NCI-H128 (cell line): Measurements from ENCODE around the gene AREG.

Source experiments
- DNase-seq: peaks from one replicate; lab custom pipeline; 2025; ENCODE audit not compliant: unreplicated experiment; lab: John Stamatoyannopoulos, UW

Gene AREG

DNA sequence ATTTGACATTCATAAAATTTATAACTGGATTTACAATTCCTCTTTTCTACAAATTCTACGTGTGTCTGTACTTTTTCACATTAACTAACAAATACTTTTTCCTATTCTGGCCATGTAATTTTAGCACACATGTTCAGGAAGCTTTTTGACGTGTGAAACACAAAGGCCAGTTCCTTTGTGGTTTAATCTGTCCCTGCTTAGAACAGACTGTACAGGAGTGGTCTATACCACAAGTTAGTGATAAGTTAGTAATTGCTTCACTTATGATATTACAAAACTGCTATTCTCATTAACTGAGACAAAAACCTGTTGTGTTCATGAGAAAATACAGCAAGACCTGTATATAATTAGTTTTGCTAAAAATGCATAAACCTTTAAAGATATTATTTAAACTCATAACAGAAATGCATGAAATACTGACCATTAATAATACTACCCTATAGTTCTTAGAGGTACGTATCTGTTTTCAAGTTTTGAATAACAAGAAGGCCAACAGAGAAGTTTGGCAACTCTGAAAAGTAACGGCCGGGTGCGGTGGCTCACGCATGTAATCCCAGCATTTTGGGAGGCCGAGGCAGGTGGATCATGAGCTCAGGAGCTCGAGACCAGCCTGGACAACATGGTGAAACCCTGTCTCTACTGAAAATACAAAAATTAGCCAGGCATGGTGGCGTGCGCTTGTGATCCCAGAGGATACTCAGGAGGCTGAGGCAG, 13.7 kb upstream of the AREG start:
- DNase-seq, result no peak

DNA sequence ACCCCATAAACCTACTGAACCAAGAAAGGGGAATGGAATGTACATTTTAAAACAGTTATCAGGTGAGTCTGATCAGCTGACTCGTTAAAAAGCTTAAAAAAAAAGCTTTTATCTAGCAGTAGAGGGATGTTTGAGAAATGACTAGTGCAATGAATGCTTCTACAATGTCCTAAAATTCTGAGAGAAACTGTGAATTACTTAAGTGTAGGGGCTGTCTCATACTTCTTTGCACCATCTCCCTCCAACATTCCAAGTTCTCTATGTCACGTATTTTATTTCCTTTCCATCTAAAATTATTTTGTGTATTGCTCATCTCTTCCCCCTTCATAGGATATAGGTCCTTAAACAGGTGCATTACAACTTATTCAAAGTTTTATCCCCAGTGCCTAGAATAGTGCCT, 11.9 kb upstream of the AREG start:
- DNase-seq, result no peak

DNA sequence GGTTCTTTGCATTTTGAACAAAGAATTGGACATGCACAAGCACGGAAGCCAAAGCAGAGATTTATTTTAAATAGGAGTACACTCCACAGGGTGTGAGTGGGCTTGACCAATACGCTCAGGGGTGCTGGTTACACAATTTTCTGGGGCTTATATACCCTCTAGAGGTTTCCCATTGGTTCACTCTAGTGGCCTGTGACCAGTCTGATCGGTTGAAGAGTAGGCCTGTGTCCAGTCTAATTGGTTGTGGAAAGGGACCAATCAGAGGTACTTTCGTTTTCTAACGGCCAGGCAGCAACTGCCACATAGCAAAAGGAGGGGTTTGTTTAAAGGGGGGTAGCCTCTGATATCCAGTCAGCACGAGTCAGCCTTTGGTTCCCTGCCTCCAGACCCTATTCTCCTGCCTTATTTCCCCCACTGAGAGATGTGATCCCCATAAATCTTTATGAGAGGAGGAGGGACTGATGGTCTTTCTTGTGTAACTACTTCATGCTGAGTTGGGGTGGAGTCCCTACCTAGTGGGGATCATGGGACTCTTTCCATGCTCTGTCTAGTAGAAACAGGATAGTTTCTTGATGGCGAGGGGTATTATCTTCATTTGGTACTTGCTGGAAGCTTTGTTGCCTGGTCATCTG, 11.3 kb upstream of the AREG start:
- no peak for DNase-seq

DNA sequence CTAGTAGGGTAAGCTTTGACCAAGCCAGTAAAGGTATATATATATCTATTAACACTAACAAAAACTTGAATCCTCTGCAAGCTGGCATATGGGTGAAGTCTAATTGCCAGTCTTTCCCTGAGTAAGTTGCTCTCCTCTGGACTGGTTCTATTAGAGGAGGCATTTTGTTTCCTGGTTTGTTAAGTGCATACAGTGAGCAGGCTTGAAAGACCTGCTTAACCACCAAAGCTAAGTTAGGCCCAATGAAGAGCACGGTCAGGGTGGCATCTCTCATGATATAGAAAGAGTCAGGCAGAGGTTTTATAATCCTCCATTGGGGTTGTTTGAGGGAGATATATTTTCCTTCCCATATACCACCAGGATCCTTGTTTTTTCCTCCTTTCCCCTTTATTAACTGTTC, 9.6 kb upstream of the AREG start:
- DNase-seq, result no peak

DNA sequence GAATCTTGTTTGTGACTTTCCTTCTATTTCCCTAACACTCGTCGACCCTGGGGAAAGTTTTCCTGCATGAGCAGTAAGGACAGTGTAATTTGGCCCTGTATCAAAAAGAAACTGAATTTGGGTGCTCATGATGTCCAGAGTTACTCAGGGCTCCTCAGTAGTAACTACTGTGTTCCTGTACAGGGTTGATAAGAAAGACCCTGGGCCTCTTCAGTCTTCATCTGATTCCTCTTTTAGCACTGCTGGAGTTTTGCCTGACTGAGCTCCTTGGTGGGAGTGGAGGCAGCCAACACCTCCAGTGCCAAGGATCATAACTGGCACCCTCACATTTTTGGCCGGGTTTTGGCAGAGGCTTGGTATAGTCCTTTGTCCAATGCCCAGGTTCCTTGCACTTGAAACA, 7.1 kb upstream of the AREG start:
- no peak for DNase-seq

DNA sequence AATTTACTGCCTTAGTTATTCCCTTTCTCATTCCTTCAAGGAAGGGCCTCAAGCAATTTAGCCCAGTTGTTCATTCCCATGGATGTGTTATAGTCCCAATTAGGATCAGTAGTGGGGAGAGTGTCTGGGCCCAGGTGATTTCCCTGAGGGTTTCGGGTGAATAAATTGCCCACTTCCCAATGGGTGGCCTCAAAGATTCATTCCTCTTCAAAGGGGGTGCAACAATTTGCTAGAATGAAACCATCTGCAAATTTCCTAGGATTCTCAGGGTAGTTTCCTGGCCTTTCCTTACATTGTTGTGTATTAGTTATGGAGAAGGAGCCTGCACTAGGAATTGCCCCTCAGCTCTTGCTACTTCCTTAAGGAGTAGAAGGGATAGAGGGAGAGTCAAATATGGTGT, 6.3 kb upstream of the AREG start:
- no peak for DNase-seq

DNA sequence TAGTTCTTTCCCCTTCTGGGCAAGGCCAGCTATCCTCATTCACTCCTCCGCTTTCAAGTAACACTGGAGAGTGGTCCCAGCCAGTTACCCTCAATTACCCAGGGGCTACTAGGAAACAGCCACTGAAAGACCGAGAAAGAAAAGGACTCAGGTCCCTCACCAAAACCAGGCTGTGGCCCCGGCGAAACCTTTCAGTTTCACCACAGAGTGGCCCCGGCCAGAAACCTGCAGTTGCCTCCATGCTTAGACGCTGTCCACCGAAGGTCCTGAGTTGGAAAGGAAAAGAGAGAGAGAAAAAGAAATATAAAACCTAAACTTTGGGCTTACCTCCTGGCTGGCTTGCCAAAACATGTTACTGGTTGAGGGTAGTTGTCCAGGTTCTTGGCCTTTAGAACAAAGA, 5.0 kb upstream of the AREG start:
- DNase-seq, result no peak

DNA sequence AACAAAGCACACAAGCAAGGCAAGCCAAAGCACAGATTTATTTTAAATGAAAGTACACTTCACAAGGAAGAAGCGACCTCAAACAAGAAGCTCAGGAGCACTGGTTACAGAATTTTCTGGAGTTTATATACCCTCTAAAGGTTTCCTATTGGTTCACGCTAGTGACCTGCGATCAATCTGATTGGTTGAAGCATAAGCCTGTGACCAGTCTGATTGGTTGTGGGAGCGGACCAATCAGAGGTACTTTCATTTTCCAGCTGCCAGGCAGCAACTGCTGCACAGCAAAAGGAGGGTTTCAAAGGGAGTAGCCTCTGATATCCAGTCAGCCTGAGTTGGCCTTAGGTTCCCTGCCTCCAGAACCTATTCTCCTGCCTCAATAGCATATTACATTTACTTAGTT, 4.6 kb upstream of the AREG start:
- no peak for DNase-seq

DNA sequence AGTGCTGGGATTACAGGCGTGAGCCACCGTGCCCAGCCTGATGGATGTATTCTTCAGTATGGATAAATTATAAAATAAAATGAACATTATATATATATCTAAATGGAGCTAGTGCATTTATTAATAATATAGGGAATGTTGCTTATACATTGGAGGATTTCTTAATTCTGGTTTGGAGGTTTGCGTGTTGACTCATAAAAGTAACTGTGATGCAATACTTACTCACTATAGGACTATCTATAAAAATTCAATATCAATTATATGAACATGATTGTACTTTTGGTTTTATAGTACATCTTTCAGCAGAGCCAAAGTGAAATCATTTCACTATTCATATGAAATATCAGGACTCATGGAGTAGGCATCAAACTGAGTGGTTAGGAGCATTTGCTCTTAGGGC, 3.2 kb upstream of the AREG start:
- DNase-seq, result no peak

DNA sequence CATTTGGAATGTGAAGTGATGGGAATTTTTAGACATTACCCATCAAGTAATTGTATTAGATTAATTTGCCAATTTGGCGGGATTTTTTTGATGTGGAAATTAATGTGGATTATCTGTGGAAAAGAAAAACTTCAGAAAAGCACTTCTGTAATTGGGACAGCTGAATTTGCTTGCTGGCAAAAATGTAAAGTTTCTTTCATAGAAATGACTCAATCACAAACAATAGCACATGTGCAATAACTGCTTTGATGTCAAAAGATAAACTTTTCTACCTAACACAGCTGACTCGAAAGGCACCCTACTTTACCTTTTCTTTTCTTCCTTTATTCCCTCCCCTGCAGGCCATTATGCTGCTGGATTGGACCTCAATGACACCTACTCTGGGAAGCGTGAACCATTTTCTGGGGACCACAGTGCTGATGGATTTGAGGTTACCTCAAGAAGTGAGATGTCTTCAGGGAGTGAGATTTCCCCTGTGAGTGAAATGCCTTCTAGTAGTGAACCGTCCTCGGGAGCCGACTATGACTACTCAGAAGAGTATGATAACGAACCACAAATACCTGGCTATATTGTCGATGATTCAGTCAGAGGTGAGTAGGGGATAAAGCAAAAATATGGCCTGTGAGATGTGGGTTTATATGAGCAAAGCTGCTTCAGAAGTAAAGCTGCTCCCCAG, 1.4 kb downstream of the AREG start:
- DNase-seq, result no peak

DNA sequence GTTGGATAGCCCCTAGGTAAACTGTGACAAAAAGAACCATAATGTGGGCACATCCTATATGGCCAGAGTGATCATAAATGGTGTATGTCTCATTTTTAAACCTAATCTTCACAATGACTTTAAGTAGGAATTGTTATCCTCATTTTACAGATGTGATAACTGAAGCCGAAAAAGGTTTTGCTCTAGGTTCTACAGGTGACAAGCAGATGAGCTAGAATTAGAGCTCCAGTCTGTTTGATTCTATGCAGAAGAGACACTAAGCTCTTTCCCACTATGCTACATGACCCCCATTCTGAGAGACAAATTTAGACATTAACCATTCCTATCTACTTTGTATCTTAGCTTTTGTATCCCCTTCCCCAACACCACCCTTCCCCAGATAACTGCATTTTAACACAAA, 2.0 kb downstream of the AREG start:
- no peak for DNase-seq

DNA sequence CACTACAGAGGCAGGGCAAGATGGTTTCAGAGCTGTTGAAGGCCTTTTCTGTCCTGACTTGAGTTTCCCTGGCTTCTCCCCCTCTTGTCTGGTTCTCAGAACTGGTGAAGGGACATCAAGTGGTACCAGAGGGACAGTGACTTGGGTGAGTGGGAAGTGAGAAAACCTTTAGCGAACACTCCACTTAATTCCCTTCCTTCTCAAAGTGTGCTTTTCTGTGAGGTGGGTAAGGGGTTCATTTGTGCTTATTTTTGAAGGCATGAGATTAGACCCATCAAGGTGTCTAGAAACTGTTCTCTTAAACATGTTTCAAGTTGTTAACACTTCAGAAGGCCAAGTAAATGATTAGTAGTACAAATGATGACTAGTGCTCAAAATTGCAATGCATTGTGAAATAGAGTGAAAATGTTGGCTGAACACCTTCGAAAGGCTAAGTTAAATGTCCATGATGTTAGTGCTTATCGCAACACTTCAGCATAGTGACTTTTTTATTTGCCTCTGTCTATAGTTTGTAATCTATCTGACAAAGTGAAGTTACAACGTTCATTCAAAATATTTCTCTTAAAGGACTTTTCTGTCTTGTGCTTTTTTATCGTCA, 2.8 kb downstream of the AREG start:
- no peak for DNase-seq

DNA sequence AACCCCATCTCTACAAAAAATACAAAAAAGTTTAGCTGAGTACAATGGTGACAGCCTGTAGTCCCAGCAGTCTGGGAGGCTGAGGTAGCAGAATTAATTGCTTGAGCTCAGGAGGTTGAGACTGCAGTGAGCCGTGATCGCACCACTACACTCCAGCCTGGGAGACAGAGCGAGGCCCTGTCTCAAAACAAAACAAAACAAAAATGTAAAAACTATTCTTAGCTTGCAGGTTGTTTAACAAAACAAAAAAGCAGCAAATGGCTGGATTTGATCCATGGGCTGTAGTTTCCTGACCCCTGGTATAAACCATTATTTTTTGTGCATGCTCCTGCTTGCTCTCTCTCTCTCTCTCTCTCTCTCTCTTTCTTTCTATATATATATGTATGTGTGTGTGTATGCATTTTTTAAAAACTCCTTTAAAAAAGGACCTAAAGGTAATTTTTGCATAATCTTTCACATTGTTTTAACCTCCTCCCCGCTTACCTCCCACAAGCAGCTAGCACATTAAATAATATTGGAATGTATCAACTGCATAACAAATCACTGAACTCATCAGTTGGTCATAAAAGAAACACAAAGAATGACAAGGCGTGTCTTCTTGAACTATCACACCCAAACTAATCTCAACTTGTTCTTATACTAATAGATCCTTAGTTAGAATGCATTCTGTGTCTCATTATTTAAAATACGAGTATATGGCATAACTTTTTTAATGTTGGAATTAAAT, 4.8 kb downstream of the AREG start:
- no peak for DNase-seq

DNA sequence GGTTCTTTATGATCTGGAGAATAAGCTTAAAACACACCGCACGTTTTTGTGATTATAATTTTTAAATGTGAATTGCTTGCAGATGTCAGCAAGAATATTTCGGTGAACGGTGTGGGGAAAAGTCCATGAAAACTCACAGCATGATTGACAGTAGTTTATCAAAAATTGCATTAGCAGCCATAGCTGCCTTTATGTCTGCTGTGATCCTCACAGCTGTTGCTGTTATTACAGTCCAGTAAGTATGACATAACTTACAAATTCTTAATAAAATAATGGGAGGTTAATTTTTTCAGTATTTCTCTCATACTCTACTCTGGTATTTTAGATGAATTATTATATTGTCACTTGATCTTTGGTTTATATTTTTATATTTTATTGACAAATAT, 5.4 kb downstream of the AREG start:
- no peak for DNase-seq

DNA sequence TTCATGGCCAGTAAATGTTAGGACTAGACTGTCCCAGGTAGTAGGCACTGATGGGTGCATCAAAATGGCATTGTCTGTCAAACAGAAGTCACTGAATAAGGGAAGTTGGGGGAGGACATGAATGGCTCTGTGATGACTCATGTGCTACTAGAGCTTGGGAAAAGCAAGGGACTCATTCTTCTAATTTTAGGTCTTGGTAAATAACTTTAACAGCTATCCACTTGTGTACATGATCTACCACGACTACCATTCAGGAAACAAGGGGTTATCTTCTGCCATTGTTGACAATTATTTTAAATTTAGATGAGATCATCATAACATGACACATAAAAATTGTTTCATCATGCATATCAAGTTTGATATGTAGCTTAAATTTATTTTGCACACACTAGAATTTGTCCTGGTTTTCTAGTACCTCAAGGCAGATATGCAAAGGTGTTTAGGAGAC, 6.3 kb downstream of the AREG start:
- DNase-seq, result no peak

DNA sequence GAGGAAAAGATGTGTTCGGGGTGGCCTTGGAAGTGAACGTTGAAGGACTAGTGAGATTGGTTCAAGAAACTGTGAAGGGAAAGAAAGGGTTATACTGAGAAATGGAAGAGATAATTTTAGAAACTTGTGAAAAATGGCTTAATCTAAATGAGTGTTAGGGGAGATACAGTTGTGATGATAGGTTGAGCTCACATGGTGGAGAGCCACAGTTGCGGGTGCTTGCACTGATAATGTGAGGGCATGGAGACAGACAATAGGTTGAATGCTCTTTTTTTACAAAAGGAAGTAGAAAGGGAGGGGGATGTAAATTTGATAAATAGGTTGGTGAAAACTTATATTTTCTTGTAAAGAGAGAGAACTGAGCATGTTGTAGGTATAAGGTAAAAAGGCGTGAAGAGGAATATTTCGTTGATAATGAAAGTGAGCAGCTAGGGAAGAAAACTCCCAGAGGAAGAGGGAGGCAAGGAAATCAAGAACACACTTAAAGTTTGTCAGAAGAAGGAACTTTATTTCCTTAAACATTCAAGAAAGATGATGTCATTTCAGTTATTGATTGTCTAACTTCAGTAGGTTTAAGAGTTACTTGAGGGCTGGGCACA, 8.2 kb downstream of the AREG start:
- DNase-seq, result no peak

DNA sequence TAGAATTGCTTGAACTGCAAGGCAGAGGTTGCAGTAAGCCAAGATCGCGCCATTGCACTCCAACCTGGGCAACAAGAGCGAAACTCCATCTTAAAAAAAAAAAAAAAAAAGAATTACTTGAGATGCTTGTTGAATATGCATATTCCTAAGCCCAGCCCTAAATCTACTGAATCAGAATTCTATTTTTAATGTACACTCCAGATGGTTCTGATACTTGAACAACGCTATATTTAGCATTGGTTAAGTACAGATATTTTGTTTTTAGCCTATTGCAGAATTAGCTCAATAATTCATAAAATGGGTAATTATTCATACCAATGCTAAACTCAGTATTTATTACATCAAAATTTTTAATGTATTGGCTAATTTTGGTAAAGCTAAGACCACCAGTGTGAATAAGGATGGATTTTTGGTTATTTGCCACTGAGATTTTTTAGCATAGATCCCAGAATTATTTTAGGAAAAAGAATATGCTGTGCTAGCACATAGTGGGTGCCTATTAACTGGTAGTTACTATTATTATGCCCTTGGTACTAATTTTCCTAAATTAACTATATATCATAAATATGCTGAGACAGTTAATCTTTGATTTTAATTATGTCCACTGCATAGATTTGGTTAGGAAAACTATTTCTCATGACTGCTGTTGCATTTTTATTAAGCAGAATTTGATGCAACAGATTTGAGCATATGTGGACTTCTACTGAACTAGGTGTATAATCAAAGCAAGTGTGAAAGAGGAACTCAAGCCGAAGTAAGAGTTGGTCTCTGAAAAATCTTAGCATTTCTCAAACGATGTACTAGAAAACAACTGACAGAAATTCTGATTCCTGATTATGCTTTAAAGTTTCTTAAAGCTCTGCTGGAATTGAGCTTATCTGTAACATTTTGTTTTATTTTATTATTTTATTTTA, 9.2 kb downstream of the AREG start:
- DNase-seq, result no peak

DNA sequence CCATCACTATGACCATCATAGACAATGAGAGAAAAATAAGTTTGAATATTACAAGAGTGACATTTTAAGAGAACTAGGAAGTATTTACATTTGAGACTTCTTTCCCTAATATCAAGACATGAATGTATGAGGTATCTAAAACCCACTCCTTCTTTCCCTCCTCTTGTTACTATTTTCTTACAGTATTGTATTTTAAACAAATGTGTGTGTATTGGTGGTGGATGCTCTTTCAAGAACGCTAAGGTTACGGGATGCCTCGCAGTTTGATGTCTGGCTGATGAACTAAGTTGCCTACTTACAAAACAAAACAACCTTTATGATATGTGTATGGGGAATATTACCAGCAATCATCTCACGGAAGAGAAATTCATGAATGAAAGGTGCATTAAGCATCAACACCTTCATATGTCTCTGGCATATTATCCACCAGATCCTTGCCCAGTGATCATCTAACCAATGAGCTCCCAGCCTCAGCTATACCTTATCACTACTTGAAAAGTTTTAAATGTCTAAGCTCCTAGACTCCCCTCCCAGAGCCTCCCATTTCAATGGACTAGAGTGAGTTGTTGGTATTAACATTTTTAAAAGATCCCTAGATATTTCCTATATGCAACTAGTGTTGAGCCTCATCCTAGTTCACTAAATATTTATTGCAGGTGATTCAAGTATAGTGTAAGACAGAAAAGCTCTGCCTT, 10.6 kb downstream of the AREG start:
- no peak for DNase-seq

DNA sequence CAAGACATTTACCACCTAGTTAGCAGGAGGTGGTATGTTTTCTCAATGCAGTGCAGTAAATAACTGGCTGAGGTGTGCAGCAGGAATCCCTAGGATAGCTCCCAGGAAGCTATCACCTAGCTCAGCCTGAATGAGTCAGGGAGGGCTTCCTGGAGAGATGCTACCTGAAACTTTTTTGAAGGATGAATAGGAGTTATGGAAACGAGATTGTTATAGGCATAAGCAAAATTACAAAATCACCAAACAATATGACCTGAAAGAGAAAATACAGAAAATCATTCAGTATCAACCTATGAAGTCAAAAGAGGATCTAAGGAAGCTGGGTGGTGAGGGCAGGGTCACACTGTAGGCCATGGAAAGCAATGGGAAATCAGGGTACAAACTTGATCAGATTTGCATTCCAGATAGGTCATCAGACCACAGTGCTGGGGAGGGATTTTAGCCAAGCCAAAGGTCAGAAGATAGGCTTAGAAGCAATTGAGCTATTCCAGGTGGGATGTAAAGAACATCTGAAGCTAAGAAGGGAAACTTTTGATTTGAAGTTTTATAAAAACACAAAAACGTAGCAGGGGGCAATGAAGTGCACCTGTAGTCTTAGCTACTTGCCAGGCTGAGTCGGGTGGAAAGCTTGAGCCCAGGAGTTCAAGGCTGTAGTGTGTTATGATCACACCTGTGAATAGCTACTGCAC, 11.3 kb downstream of the AREG start:
- no peak for DNase-seq
